ENCODE data around the gene DNALI1. TPM values are rescaled to one million over a fixed set of nuclear protein-coding genes. Genes with fewer than 3 reads are reported as not detected.
A peak's percentile ranks its signal among the peaks of the same experiment; 100 is the strongest.

Gene DNALI1
- polyA plus RNA-seq, 1 of the 3 experiments (the other 2 are of a cell fraction) = 17.4 TPM

GRCh38 chr1:37574834-37575480 lies 18.2 kb downstream of the DNALI1 start:
- no peaks in the 10 kb centered on the region for H3K27me3 ChIP-seq (ENCODE audit: insufficient read depth)
- H3K79me2 ChIP-seq (ENCODE audit: insufficient read depth) = peaks cover 14% of the 10 kb centered on the region; the same call in 1 of the 2 replicates
- H3K4me3 ChIP-seq (ENCODE audit: low read depth in 2 of 2, low read length in 1 of 2) = no peak overlapping the region
- ChIA-PET POLR2A (no interaction called here), CTCF (interaction anchor here (0.8 kb wide), 1 partner anchor 13 kb away, joined by 3 read pairs; no protein-coding TSS in a partner anchor)
- TF ChIP-seq EZH2phosphoT487 (IDR thresholded peaks at IDR 0.05; ENCODE audit: borderline replicate concordance, low read depth) (no peak), TCF12 (IDR thresholded peaks at IDR 0.05) (peak; percentile 96), JUND (IDR thresholded peaks at IDR 0.05) (peak; percentile 74), POLR2AphosphoS5 (IDR thresholded peaks at IDR 0.05; ENCODE audit: low read depth, low read length) (peak; percentile 73; the same call in 1 of the 2 replicates), RXRA (IDR thresholded peaks at IDR 0.05; ENCODE audit: borderline replicate concordance, low read depth) (0 out of 2 replicates have a peak, but pooled peaks have one; percentile 34), RCOR1 (IDR thresholded peaks at IDR 0.05; ENCODE audit: low read length) (no peak), YY1 (IDR thresholded peaks at IDR 0.05; ENCODE audit: low read depth) (no peak), CHD2 (IDR thresholded peaks at IDR 0.05; ENCODE audit: low read length, partially characterized antibody) (no peak), USF2 (IDR thresholded peaks at IDR 0.05; ENCODE audit: borderline replicate concordance, low read depth, low read length) (no peak), REST (IDR thresholded peaks at IDR 0.05; ENCODE audit: low read depth, low read length) (no peak), RAD21 (IDR thresholded peaks at IDR 0.05; ENCODE audit: low read length) (no peak), MEF2A (IDR thresholded peaks at IDR 0.05; ENCODE audit: borderline replicate concordance, low read depth) (no peak), SIN3A (IDR thresholded peaks at IDR 0.05; ENCODE audit: borderline replicate concordance, low read depth, low read length) (peak; percentile 13; the same call in 1 of the 2 replicates), RFX5 (IDR thresholded peaks at IDR 0.05; ENCODE audit: low read length) (no peak), PBX3 (IDR thresholded peaks at IDR 0.05) (peak; percentile 67), NFIC (IDR thresholded peaks at IDR 0.05; ENCODE audit: borderline replicate concordance) (peak; percentile 23; the same call in 1 of the 2 replicates), FOXJ3 (CRISPR knock-in tag; IDR thresholded peaks at IDR 0.05) (no peak), FOXM1 (IDR thresholded peaks at IDR 0.05; ENCODE audit: low read depth) (0 out of 2 replicates have a peak, but pooled peaks have one; percentile 33), EP300 (IDR thresholded peaks at IDR 0.05; ENCODE audit: borderline replicate concordance in 1 of 2, low read depth in 1 of 2, low read length in 1 of 2) (peak; percentile 58 to 62; a peak in 3 of 4 replicates), ZBTB33 (IDR thresholded peaks at IDR 0.05; ENCODE audit: borderline replicate concordance, low read depth) (no peak), FOSL2 (IDR thresholded peaks at IDR 0.05; ENCODE audit: borderline replicate concordance, low read depth) (peak; percentile 78), TEAD4 (IDR thresholded peaks at IDR 0.05; ENCODE audit: borderline replicate concordance, insufficient read depth) (peak; percentile 44)
- TF ChIP-seq, protein P1, sequence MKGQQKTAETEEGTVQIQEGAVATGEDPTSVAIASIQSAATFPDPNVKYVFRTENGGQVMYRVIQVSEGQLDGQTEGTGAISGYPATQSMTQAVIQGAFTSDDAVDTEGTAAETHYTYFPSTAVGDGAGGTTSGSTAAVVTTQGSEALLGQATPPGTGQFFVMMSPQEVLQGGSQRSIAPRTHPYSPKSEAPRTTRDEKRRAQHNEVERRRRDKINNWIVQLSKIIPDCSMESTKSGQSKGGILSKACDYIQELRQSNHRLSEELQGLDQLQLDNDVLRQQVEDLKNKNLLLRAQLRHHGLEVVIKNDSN (IDR thresholded peaks at IDR 0.05; ENCODE audit: borderline replicate concordance, low read depth) = no peak
- TF ChIP-seq, protein P2, sequence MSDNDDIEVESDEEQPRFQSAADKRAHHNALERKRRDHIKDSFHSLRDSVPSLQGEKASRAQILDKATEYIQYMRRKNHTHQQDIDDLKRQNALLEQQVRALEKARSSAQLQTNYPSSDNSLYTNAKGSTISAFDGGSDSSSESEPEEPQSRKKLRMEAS (IDR thresholded peaks at IDR 0.05; ENCODE audit: low read depth) = peak; percentile 57; the same call in 1 of the 2 replicates
- H3K9ac ChIP-seq = peak overlapping the region; percentile 24; the same call in 1 of the 2 replicates
- WGBS (ENCODE audit: low lambda C conversion rate) = 25% methylated on average over 7 of the region's 7 CpGs
- peaks cover 49% of the 10 kb centered on the region for H3F3A ChIP-seq (replicated peaks; ENCODE audit: insufficient read depth)
- H3K9me3 ChIP-seq = no peaks in the 10 kb centered on the region
- H3K36me3 ChIP-seq (replicated peaks in 1 of 2; ENCODE audit: control insufficient read depth in 1 of 2, insufficient read depth in 2 of 2, low read length in 1 of 2) = peaks cover 65 to 74% of the 10 kb centered on the region in 2 experiments
- no peak for DNase-seq
- H4K20me1 ChIP-seq (ENCODE audit: insufficient read depth) = no peaks in the 10 kb centered on the region
- no peaks in the 10 kb centered on the region for H3K9me2 ChIP-seq
- H3K4me2 ChIP-seq = peak overlapping the region; percentile 40; the same call in 1 of the 2 replicates
- H3K4me1 ChIP-seq (ENCODE audit: control insufficient read depth in 1 of 2, insufficient read depth in 2 of 2, low read depth in 1 of 2, low read length in 1 of 2) = peaks cover 2 to 30% of the 10 kb centered on the region in 2 experiments; a peak in 3 of 4 replicates
- no peak overlapping the region for H2AFZ ChIP-seq (ENCODE audit: low read depth)
- peak overlapping the region; percentile 82 to 88 for H3K27ac ChIP-seq (ENCODE audit: low read depth in 2 of 2, low read length in 1 of 2)

Data from SK-N-SH (cell line).